HG03103 (cell line): ENCODE data around the gene MYO1H.
"Not testable (repeated sequence)": the region's sequence is repeated elsewhere in the genome, so short reads cannot be mapped to it uniquely, and the experiment has no call there.

Experiments used
- ATAC-seq: cut with Tn5 transposase; IDR thresholded peaks from one replicate; pipeline ENCODE4 v1.9.1; 2021; ENCODE audit warnings: low read depth; ENCODE audit not compliant: unreplicated experiment

Gene MYO1H

GRCh38 chr12:109347589-109347988 lies at the start of gene MYO1H:
Gene MYO1H, plus strand, starts transcription at chr12:109347900. Its CDS starts 61 bp downstream, at chr12:109347961.
- ATAC-seq = no peak

- no peak for ATAC-seq
Measured at GRCh38 chr12:109299849-109300248, 47.9 kb upstream of the MYO1H start.

GRCh38 chr12:109301643-109302168 lies 46.0 kb upstream of the MYO1H start:
- no peak for ATAC-seq

- no peak for ATAC-seq
Measured at GRCh38 chr12:109302358-109302757, 45.3 kb upstream of the MYO1H start.

GRCh38 chr12:109302770-109303169 lies 44.9 kb upstream of the MYO1H start:
- no peak for ATAC-seq

- ATAC-seq = no peak
Measured at GRCh38 chr12:109304485-109304884, 43.2 kb upstream of the MYO1H start.

GRCh38 chr12:109305547-109305946 lies 42.2 kb upstream of the MYO1H start:
- no peak for ATAC-seq

- ATAC-seq = no peak
Measured at GRCh38 chr12:109307051-109307450, 40.6 kb upstream of the MYO1H start.

GRCh38 chr12:109308534-109309380 lies 38.9 kb upstream of the MYO1H start, which contains the start of gene FOXN4:
Gene FOXN4, minus strand, starts transcription at chr12:109309284. Its CDS starts 963 bp downstream, at chr12:109308321.
- ATAC-seq = no peak

- no peak for ATAC-seq
Measured at GRCh38 chr12:109309381-109310246, 38.1 kb upstream of the MYO1H start.

GRCh38 chr12:109310247-109311125 lies 37.2 kb upstream of the MYO1H start:
- ATAC-seq = no peak

- ATAC-seq = not testable (repeated sequence)
Measured at GRCh38 chr12:109321294-109321693, 26.4 kb upstream of the MYO1H start.

GRCh38 chr12:109329003-109329402 lies 18.7 kb upstream of the MYO1H start:
- no peak for ATAC-seq

GRCh38 chr12:109329686-109330085 lies 18.0 kb upstream of the MYO1H start:
- ATAC-seq = no peak

GRCh38 chr12:109330282-109331230 lies 17.1 kb upstream of the MYO1H start:
- ATAC-seq = no peak

GRCh38 chr12:109331301-109331952 lies 16.3 kb upstream of the MYO1H start:
- ATAC-seq = no peak

GRCh38 chr12:109334887-109335286 lies 12.8 kb upstream of the MYO1H start:
- ATAC-seq = no peak

GRCh38 chr12:109336593-109336992 lies 11.1 kb upstream of the MYO1H start:
- no peak for ATAC-seq

- no peak for ATAC-seq
Measured at GRCh38 chr12:109343677-109344076, 4.0 kb upstream of the MYO1H start.
